GM12892 (cell line): ENCODE data around the gene ASB18.

ENCODE experiments used
- DNase-seq: peaks from one replicate; pipeline ENCODE4 v3.0.0; 2011; ENCODE audit not compliant: insufficient read length
- FAIRE-seq: peaks from 2 replicates; lab custom pipeline; 2011; peaks lifted over from hg19 to GRCh38; lab: Jason Lieb, UNC
- POLR2A ChIP-seq: IDR thresholded peaks from 2 replicates; pipeline ENCODE4 v1.6.1; 2011; ENCODE audit warnings: low read depth, low read length, control low read depth
- POLR2AphosphoS5 ChIP-seq: IDR thresholded peaks from 2 replicates; pipeline ENCODE4 v1.6.1; 2011; ENCODE audit warnings: low read depth, low read length, control low read depth
- TAF1 ChIP-seq: IDR thresholded peaks from 2 replicates; pipeline ENCODE4 v1.6.1; 2011; ENCODE audit warnings: low read depth, mild to moderate bottlenecking, control low read depth, low read length, borderline replicate concordance

Gene ASB18

GRCh38 chr2:236210536-236210935 is 53.7 kb downstream of the ASB18 start:
- no peak for DNase-seq
- TF ChIP-seq POLR2A (no peak), TAF1 (no peak), POLR2AphosphoS5 (no peak)
- FAIRE-seq, result no peak

GRCh38 chr2:236209996-236210395 is 54.2 kb downstream of the ASB18 start:
- FAIRE-seq, result no peak
- no peak for TF ChIP-seq TAF1
- TF ChIP-seq POLR2A, result no peak
- no peak for TF ChIP-seq POLR2AphosphoS5
- no peak for DNase-seq

DNA sequence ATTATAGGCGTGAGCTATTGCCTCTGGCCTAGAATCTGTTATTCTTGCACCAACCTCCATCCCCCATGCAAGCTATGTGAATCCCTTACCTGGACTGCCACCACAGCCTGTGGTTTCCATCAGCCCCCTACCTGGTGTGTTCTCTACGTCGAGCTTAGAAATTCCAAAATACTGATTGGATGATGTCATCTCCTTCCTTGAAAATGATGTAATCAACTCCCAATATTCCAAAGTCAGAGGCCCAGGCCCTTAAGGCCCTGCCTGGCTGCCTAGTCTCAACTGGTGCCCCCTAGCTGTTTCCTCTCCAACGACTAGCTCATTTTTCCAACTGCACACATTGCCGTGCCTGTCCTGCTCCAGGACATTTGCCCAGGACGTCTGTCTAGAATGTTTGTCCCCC is 54.7 kb downstream of the ASB18 start:
- DNase-seq (no peak), FAIRE-seq (no peak)
- TF ChIP-seq POLR2A (no peak), POLR2AphosphoS5 (no peak), TAF1 (no peak)

DNA sequence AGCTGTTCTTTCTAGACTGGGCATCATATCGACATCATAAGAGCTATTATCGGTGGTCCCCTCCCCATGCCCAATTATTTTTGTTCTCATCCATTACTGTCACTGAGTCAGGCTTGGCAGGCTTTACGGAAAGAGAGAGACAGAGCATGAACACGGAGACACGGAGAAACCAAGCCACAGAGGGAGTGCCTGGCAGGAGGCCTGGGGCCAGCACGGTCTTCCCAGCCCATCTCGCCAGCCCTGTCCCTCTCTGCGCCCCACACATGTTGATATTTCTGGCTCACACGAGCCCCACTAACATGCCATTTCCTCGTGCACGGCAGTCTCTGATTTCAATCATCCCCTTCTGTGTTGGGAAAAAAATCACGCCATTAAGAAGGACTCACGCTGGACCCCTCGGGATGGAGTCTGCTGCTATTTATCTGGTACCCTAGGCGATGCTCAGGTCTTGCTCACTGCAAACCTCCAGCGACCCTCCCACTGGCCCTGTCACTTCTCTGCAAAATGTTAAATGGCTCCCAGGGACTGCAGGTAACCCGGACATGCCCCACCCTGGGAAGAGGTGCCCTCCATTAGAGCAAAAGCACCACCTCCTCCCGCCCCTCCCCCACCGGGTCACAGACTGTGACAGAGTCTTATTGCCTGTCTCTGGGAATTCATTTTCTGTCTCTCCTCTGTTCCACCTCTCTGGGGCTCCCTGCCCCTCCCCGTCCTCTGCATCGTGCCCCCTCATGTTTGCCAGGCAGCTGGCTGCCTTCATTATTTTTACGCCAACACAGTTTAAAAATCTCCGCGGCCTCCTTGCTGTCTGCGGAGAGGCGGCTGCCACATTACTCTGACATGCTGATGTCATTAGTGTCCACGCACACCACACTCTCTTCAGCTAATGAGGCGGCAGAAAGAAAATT is 55.9 kb downstream of the ASB18 start:
- FAIRE-seq, result no peak
- no peak for TF ChIP-seq POLR2A
- TF ChIP-seq TAF1, result no peak
- TF ChIP-seq POLR2AphosphoS5, result no peak
- no peak for DNase-seq

- DNase-seq, result no peak
- FAIRE-seq, result no peak
- TF ChIP-seq POLR2A (no peak), TAF1 (no peak), POLR2AphosphoS5 (no peak)
Observed at GRCh38 chr2:236207472-236207871, 56.7 kb downstream of the ASB18 start.

- FAIRE-seq (no peak), DNase-seq (no peak)
- TF ChIP-seq POLR2A, result no peak
- no peak for TF ChIP-seq POLR2AphosphoS5
- TF ChIP-seq TAF1, result no peak
Observed at GRCh38 chr2:236205867-236206645, 58.1 kb downstream of the ASB18 start.

DNA sequence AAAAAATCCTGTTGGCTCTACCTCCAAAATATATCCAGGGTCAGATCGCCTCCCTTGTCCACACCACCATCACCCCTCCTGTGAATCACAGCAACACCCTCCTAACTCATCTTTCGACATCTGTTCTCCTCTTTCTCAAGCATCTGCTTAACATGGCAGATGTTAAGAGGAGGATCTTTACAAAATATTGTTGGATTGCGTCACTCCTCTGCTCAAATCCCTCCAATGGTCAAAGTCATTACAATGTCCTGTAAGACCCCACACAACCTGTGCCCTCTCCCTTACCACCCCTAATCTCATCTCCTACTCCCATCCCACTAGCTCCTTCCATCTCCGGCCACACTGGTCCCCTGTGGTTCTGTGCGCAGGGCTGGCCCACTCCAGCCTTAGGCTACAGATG is 59.3 kb downstream of the ASB18 start:
- no peak for TF ChIP-seq POLR2A
- FAIRE-seq (no peak), DNase-seq (no peak)

GRCh38 chr2:236200378-236200777 is 63.8 kb downstream of the ASB18 start:
- no peak for DNase-seq
- FAIRE-seq, result no peak
- TF ChIP-seq TAF1 (no peak), POLR2A (no peak)

DNA sequence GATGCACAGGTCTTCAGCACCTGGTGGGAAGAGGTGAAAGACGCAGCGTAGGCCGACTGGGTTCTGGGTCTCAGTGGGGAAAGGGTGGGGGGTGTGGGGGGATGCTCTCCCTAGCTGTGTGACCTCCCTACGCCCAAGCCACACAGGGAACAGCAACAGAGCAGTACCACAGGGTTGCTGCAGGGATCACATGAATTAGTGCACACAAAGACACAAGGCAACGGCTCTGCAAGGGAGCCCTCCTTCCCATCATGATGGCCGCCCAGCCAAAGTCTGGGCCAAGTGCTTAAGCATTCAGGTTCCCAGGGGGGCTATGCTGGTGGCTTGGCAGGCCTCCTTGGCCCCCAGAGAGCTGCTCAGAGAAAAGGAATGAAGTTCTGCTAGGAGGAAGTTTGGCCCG is 67.8 kb downstream of the ASB18 start:
- DNase-seq (no peak), FAIRE-seq (no peak)
- no peak for TF ChIP-seq POLR2A
- TF ChIP-seq POLR2AphosphoS5, result no peak
- TF ChIP-seq TAF1, result no peak

DNA sequence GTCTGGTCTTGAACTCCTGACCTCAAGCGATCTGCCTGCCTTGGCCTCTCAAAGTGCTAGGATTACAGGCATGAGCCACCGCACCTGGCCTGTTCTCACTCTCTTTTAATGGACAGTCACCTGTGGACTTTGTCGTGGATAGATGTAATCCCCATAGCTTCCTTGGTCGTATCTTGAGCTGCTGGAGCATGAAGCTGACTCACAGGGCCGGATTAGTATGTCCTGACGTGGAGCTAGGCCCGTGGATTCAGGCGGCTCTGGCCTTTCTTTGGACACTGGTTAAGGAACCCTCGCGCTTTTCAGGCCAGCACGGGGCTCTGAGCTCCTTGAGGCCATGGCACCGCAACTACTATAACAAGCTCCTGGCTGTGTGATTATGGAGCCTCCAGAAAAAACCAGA is 68.5 kb downstream of the ASB18 start:
- FAIRE-seq (no peak), DNase-seq (no peak)
- TF ChIP-seq POLR2A, result no peak

DNA sequence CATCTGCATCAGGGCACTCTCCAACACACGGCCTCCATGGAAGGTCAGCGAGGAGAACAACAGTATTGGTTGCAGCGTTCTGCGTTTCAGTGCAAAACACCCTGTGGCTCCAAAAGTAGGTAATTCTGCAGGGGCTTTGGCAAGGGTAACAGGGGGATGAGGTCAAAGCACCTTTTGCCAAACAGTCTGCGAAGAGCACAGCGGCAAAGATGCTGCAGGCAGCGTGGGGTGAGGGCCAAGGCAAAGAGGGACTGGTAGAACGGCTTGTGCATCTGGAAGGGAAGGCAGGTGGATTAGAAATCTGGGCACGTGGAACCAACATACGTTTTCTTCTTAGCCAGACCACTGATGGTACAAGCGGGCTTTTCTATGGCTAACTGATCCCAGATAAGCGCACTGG is 69.4 kb downstream of the ASB18 start:
- DNase-seq (no peak), FAIRE-seq (no peak)
- no peak for TF ChIP-seq POLR2AphosphoS5
- no peak for TF ChIP-seq POLR2A
- no peak for TF ChIP-seq TAF1

DNA sequence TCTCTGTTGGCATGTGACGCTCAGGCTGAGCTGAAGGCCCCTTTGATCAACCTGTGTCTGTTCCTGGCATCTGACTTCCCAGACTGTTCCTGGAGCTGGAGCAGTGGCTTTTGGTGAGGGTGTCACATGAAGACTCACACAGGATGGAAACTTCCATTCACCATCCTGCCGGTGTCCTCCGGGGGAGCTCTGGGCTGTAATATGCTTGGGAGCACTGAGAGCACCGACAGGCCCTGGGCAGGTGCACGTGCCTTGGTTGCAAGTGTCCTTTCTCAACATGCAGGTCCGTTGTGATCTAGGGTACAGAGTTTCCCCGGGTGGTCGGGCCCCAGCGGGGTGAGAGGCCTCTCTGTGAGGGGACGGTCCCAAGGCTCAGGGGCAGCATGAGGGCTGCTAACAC is 71.2 kb downstream of the ASB18 start:
- FAIRE-seq, result no peak
- TF ChIP-seq TAF1 (no peak), POLR2A (no peak), POLR2AphosphoS5 (no peak)
- no peak for DNase-seq
